GM21390 (cell line): Measurements from ENCODE around the gene IL22RA1.

ENCODE experiments used
- ATAC-seq: cut with Tn5 transposase; IDR thresholded peaks from one replicate; pipeline ENCODE4 v1.9.1; 2021; ENCODE audit not compliant: unreplicated experiment

IL22RA1 gene

DNA sequence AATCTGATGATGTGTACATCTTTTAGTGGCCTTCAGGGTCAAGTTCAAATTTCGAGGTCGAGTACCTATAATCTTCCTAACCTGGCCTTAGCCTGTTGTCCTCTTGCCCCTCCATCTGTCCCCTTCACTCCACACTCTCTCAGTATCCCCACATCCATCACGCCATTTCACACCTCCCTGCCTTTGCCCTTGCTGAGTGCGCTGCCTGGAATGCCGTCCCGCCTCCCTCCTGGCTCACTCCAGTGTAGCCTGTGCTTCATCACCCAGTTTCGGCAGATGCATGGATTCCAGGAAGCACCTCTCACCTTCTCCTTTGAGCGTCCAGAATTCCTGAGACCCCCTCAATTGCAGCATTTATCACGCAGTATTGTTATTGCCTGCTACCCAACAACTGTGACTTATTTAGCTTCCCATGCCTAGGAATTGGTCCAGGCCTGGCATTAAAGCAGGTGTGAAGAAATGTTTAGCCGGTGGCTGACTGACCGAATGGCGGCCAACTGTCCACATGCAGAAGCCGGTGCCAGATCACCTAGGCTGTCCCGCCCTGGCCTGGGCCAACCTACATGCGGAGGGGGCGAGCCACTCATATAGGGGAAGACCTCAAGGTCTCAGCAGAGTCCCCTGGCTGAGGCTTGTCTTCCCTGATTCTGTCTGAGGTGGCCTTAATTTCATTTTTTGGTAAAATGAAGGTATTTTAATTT, 65.5 kb downstream of the IL22RA1 start:
- ATAC-seq: no peak

DNA sequence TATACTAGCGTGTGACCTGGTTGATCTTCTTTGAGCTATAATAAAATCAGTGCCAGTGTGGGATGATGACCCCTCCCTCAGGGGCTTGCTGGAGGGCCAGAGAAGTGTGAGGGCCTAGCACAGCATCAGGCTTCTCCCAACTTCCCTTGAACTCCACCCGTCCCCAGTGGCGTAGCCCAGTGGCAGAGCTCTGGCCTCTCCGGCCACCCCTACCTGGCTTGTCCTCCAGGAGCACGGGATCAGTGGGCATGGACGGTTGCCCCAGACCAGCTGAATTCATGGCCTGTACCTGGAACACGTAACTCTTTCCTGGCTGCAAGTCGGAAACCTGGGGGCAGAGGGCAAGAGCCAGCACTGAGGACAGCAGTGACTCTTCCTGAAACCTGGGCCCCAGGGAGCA, 67.0 kb downstream of the IL22RA1 start:
- ATAC-seq: no peak

DNA sequence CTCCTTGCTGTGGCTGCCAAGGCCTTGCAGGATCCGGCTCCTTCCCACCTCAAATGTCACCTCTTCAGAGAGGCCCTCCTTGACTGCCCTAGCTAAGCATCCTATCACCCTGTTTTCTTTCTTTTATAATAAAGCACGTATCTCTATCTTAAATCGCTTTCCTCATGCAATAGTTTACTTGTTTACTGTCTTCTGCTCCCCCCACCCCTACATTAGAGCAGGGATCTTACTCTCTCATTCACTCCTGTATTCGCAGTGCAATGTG, 67.4 kb downstream of the IL22RA1 start:
- ATAC-seq: no peak

DNA sequence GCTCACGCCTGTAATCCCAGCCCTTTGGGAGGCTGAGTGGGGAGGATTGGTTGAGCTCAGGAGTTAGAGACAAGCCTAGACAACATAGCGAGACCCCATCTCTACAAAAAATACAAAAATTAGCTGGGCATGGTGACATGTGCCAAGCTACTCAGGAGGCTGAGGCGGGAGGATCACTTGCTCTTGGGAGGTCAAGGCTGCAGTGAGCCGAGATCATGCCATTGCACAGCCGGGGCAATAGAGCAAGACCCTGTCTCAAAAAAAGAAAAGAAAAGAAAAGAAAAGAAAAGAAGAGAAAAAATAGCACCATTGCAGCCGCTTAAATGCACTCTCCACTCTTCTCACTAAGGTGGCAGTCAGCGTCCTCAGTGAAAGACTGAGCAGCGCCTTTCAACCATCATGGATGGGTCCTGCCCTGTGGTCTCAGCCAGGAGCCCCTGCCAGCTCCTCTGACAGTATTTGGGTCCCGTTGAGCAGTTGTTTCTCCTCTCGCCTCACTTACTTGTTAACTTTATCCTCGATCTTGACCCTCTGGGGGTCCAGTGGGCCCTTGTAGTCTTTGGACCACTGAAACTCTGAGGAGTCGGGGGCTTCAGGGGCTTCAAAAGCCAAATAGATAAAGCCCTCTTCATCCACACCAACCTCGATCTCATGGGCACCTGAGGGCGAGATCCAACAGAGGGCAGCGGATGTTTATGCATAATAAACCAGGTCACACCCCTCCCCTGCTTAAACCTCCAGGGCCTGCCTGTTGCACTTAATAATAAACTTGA, 67.9 kb downstream of the IL22RA1 start:
- ATAC-seq: no peak

DNA sequence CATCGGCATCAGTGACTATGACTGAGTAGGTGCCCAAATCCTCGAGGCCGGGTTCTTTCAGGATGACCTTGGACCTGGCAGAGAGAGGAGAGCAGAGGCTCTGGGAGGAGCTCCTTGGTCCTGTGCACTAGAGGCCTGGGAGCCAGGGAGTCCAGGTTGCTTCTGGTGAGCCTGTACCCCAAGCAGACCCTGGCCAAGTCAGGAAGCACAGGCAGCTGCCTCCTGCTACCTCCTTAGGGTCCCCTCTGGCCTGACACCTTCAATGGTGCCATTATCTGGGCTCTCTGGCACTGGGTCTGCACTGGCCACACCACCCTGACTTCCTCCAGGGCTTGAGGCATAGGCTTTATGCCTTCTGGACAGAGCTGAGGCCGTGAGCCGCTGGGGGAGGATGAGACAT, 68.7 kb downstream of the IL22RA1 start:
- ATAC-seq: no peak

DNA sequence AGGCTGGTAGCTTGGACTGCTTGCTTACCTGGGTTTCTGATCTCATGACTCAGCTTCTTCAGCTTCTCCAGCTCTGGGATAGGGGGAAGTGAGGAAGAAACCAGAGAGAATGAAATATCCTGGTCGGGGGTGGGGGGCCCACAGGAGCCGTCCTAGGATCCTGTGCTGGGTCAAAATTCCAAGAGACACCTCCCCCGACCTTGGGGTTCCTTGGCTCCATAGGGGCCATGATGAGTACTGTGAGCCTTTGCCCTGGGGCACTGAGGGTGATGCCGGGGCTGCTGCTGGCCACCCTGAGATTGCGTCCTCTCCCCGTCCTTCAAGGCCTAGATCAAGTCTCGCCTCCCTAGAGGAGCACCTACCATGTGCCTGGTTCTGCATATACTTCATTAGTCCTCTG, 71.0 kb downstream of the IL22RA1 start:
- no peak for ATAC-seq

DNA sequence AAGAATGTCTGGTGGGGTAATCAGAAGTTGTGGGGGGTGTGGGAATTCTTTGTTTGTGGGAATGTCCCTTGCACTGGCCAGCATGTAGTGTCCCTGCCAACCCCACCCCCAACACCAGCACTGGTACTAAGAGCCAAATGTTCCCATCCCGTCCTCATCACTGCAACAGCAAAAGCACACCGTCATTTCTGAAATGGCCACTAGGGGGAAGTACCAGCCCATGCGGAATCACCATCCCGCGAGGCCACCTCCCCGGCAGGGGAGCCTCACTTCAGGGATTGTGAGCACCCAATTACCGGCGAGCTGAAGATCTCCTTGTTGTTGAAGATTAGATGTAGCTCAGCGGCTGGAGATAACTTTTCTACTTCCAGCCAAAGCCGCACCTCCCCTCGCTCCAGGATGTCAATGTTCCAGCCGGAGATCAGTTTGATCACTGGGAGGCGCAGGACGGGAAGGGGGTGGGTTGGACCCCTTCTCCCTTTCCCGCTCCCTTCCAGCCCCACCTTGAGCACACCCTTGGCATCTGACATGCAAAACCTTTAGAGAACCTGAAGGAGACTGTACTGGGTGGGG, 72.0 kb downstream of the IL22RA1 start:
- no peak for ATAC-seq

DNA sequence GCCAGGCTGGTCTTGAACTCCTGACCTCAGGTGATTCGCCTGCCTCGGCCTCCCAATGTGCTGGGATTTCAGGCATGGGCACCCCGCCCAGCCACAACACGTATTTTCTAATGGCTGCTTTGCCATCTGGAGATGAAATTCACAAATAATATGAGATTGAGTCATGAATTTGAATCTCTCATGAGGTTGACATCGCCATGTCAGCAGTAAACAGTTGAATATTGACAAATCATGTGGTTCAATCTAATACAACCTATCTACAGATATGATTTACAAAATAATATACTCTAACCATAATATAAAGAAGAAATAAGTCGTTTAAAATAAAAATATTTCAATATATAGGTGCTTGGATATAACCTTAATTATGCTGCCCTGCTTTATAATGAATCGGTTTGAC, 73.1 kb downstream of the IL22RA1 start:
- ATAC-seq: no peak
